HCT116 (cell line): ENCODE measurements around the gene ZNF324B.
A peak's percentile ranks its signal among the peaks of the same experiment; 100 is the strongest.

Experiments used
- CBX3 ChIP-seq: IDR thresholded peaks from 2 replicates; pipeline ENCODE4 v1.6.1; 2012; ENCODE audit warnings: low read depth
- CEBPB ChIP-seq: IDR thresholded peaks from 2 replicates; pipeline ENCODE4 v1.6.1; 2012; ENCODE audit warnings: low read depth
- CTCF ChIP-seq, 3 experiments: fragments of 200-600 bp in 1 of 3; sonication (generic) in 1 of 3; IDR thresholded peaks in 2 of 3; conservative IDR thresholded peaks in 1 of 3; 2 replicates each; pipeline ENCODE4 v1.5.1; 2012 to 2017; ENCODE audit warnings: low read depth in 2 of 3, low read length in 2 of 3, antibody characterized with exemption in 1 of 3, borderline replicate concordance in 1 of 3, control low read depth in 1 of 3, mild to moderate bottlenecking in 1 of 3, mixed read lengths in 1 of 3, mixed run types in 1 of 3, moderate library complexity in 1 of 3; ENCODE audit not compliant: insufficient read depth in 1 of 3
- EZH2 ChIP-seq: fragments of 200-600 bp; sonication (generic); IDR thresholded peaks from 2 replicates; pipeline ENCODE4 v1.6.1; 2017; ENCODE audit warnings: antibody characterized with exemption, mixed run types
- EZH2phosphoT487 ChIP-seq: fragments of 200-600 bp; IDR thresholded peaks from 2 replicates; pipeline ENCODE4 v1.6.1; 2018; ENCODE audit warnings: antibody characterized with exemption, borderline replicate concordance
- JUND ChIP-seq: IDR thresholded peaks from 2 replicates; pipeline ENCODE4 v1.6.1; 2012
- MAX ChIP-seq: IDR thresholded peaks from 2 replicates; pipeline ENCODE4 v1.6.1; 2012
- POLR2A ChIP-seq: IDR thresholded peaks from 2 replicates; pipeline ENCODE4 v1.7.0; 2011; ENCODE audit warnings: borderline replicate concordance; ENCODE audit not compliant: insufficient read depth, insufficient read length; ENCODE audit errors: extremely low read depth
- POLR2AphosphoS5 ChIP-seq: IDR thresholded peaks from 2 replicates; pipeline ENCODE4 v1.6.1; 2011; ENCODE audit warnings: mild to moderate bottlenecking, low read depth, low read length, moderate library complexity
- RAD21 ChIP-seq: IDR thresholded peaks from 2 replicates; pipeline ENCODE4 v1.6.1; 2012; ENCODE audit warnings: low read depth, mild to moderate bottlenecking
- REST ChIP-seq: IDR thresholded peaks from 2 replicates; pipeline ENCODE4 v1.6.1; 2012; ENCODE audit warnings: low read depth
- SRF ChIP-seq: IDR thresholded peaks from 2 replicates; pipeline ENCODE4 v1.6.1; 2012; ENCODE audit warnings: low read depth
- ZNF274 ChIP-seq: fragments of 200-500 bp; sonication (Bioruptor generic); IDR thresholded peaks from 2 replicates; pipeline ENCODE4 v1.6.1; 2014; ENCODE audit warnings: mild to moderate bottlenecking, low read depth, low read length, inconsistent platforms
- TF ChIP-seq, protein P1 (sequence below): IDR thresholded peaks from 2 replicates; pipeline ENCODE4 v1.6.1; 2011; ENCODE audit warnings: mild to moderate bottlenecking, low read length, moderate library complexity; ENCODE audit not compliant: insufficient replicate concordance; ENCODE audit errors: extremely low read depth

- TF ChIP-seq CEBPB, result no peak
- no peak for TF ChIP-seq CTCF (IDR thresholded peaks at IDR 0.05 in 2 of 3, conservative IDR thresholded peaks at IDR 0.05 in 1 of 3; ENCODE audit: borderline replicate concordance in 1 of 3, insufficient read depth in 1 of 3, low read depth in 2 of 3, low read length in 2 of 3)
- TF ChIP-seq POLR2A, result no peak
- TF ChIP-seq ZNF274, result no peak
- TF ChIP-seq EZH2, result no peak
- peak; percentile 66 for TF ChIP-seq POLR2AphosphoS5
- no peak for TF ChIP-seq RAD21
- 0 out of 2 replicates have a peak, but pooled peaks have one; percentile 32 for TF ChIP-seq CBX3
- peak; percentile 61 for TF ChIP-seq SRF
- TF ChIP-seq MAX, result peak; percentile 78
- no peak for TF ChIP-seq REST
- TF ChIP-seq, protein P1, sequence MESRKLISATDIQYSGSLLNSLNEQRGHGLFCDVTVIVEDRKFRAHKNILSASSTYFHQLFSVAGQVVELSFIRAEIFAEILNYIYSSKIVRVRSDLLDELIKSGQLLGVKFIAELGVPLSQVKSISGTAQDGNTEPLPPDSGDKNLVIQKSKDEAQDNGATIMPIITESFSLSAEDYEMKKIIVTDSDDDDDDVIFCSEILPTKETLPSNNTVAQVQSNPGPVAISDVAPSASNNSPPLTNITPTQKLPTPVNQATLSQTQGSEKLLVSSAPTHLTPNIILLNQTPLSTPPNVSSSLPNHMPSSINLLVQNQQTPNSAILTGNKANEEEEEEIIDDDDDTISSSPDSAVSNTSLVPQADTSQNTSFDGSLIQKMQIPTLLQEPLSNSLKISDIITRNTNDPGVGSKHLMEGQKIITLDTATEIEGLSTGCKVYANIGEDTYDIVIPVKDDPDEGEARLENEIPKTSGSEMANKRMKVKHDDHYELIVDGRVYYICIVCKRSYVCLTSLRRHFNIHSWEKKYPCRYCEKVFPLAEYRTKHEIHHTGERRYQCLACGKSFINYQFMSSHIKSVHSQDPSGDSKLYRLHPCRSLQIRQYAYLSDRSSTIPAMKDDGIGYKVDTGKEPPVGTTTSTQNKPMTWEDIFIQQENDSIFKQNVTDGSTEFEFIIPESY, result no peak
- no peak for TF ChIP-seq JUND
- no peak for TF ChIP-seq EZH2phosphoT487
Observed at GRCh38 chr19:58466760-58467589, 15.6 kb downstream of the ZNF324B start, which contains the start of gene ZNF324.
